Lower lobe of right lung (tissue), 2 donors: ENCODE results near the gene TOB1. TPM values are rescaled to one million over a fixed set of nuclear protein-coding genes. Genes with fewer than 3 reads are reported as not detected.

Source experiments
- ATAC-seq, 2 donors: fragments of 200-7000 bp; cut with Tn5 transposase; one replicate each; pipeline ENCODE4 v1.9.1; 2020 to 2022; ENCODE audit warnings: mild to moderate bottlenecking in 2 of 2, moderate library complexity in 2 of 2
- DNase-seq: peaks from one replicate; pipeline ENCODE4 v3.0.0-alpha.2; 2020
- H3K27ac ChIP-seq: fragments of 200-600 bp; one replicate; pipeline ENCODE4 v1.8.0; 2022
- H3K27me3 ChIP-seq: fragments of 200-600 bp; one replicate; pipeline ENCODE4 v1.8.0; 2022; ENCODE audit warnings: low read depth
- H3K36me3 ChIP-seq: fragments of 200-600 bp; one replicate; pipeline ENCODE4 v1.8.0; 2022; ENCODE audit warnings: mild to moderate bottlenecking
- H3K4me1 ChIP-seq: fragments of 200-600 bp; one replicate; pipeline ENCODE4 v1.8.0; 2022
- H3K4me3 ChIP-seq: fragments of 200-600 bp; one replicate; pipeline ENCODE4 v1.8.0; 2022; ENCODE audit warnings: mild to moderate bottlenecking
- H3K9me3 ChIP-seq: fragments of 200-600 bp; one replicate; pipeline ENCODE4 v1.8.0; 2022
- CTCF ChIP-seq: fragments of 200-600 bp; IDR thresholded peaks from one replicate; pipeline ENCODE4 v1.8.0; 2022; ENCODE audit warnings: antibody characterized with exemption, mild to moderate bottlenecking
- intact Hi-C: fragments of 100-400 bp; cut with DNase I; formaldehyde crosslinking; loops from one replicate; pipeline ENCODE4 v1.11.0; 2022
- total RNA-seq: library from RNA; stranded (reverse); fragmentation: NEBNext Ultra II Directional; extraction: Animal tissue kit (Norgen Biotek cat#: 25700); gene quantifications from one replicate; pipeline ENCODE4 v1.2.1, GENCODE V29; 2021
- donor health status: DM: no; HTN: yes; CAD: no; lungs with severe emphysema.

TOB1 gene
- total RNA-seq, 1 donor from 2014 or later = 72.9 TPM

- H3K9me3 ChIP-seq = no peaks in the 10 kb centered on the region
- H3K27ac ChIP-seq = no peak overlapping the region
- no peak for TF ChIP-seq CTCF
- H3K36me3 ChIP-seq = no peaks in the 10 kb centered on the region
- H3K4me3 ChIP-seq = no peak overlapping the region
- peak; percentile 28 to 43 for ATAC-seq
- no peak for DNase-seq
- intact Hi-C loops = no loop called here
- peaks cover 3% of the 10 kb centered on the region for H3K27me3 ChIP-seq
- H3K4me1 ChIP-seq = peaks cover 9% of the 10 kb centered on the region
Observed at GRCh38 chr17:50816271-50816670, 49.9 kb downstream of the TOB1 start.

GRCh38 chr17:50815400-50815799 lies 50.8 kb downstream of the TOB1 start:
- no peaks in the 10 kb centered on the region for H3K36me3 ChIP-seq
- H3K4me3 ChIP-seq = no peak overlapping the region
- TF ChIP-seq CTCF = no peak
- H3K27ac ChIP-seq = no peak overlapping the region
- H3K9me3 ChIP-seq = no peaks in the 10 kb centered on the region
- intact Hi-C loops = no loop called here
- H3K4me1 ChIP-seq = peaks cover 9% of the 10 kb centered on the region
- DNase-seq (no peak), ATAC-seq (no peak)
- peaks cover 3% of the 10 kb centered on the region for H3K27me3 ChIP-seq

GRCh38 chr17:50813583-50813982 lies 52.6 kb downstream of the TOB1 start:
- H3K36me3 ChIP-seq = no peaks in the 10 kb centered on the region
- peaks cover 3% of the 10 kb centered on the region for H3K27me3 ChIP-seq
- peaks cover 9% of the 10 kb centered on the region for H3K4me1 ChIP-seq
- TF ChIP-seq CTCF = no peak
- intact Hi-C loops = no loop called here
- H3K9me3 ChIP-seq = no peaks in the 10 kb centered on the region
- H3K27ac ChIP-seq = no peak overlapping the region
- DNase-seq = no peak
- no peak overlapping the region for H3K4me3 ChIP-seq
- no peak for ATAC-seq

Other genes starting within 250 kb of the TOB1 start
- 41.7 TPM for gene ABCC3, start 231.5 kb downstream of the TOB1 start, total RNA-seq
- gene ANKRD40, start 158.4 kb downstream of the TOB1 start, total RNA-seq = 49.5 TPM
- 106 TPM for gene LUC7L3, start 146.8 kb downstream of the TOB1 start, total RNA-seq
- not detected for gene ANKRD40CL, start 98.8 kb downstream of the TOB1 start, total RNA-seq
- gene WFIKKN2, start 30.8 kb downstream of the TOB1 start, total RNA-seq = 0.35 TPM